Measurements from ENCODE around the gene CA9. TPM values are rescaled to one million over a fixed set of nuclear protein-coding genes. Genes with fewer than 3 reads are reported as not detected.

CA9 gene
- total RNA-seq, 1 donor from 2014 or later: 0.55 TPM

GRCh38 chr9:35675732-35676392 is 2.1 kb downstream of the CA9 start:
- DNase-seq (no peak), ATAC-seq (peak; percentile 74)
- Histone ChIP-seq H3K27ac (no peak overlapping the region), H3K36me3 (no peaks in the 10 kb centered on the region), H3K4me1 (peaks cover 8% of the 10 kb centered on the region), H3K9me3 (no peaks in the 10 kb centered on the region), H3K27me3 (no peaks in the 10 kb centered on the region), H3K4me3 (peak overlapping the region; percentile 60)
- no peak for TF ChIP-seq CTCF (IDR thresholded peaks at IDR 0.05)
- intact Hi-C loops (cut with DNase I): no loop called here

- H3K27ac ChIP-seq: no peak overlapping the region
- no peak for TF ChIP-seq CTCF (IDR thresholded peaks at IDR 0.05)
- peaks cover 8% of the 10 kb centered on the region for H3K4me1 ChIP-seq
- no peaks in the 10 kb centered on the region for H3K27me3 ChIP-seq
- ATAC-seq (no peak), DNase-seq (no peak)
- H3K36me3 ChIP-seq: peaks cover 5% of the 10 kb centered on the region
- intact Hi-C loops (cut with DNase I): no loop called here
- no peak overlapping the region for H3K4me3 ChIP-seq
- H3K9me3 ChIP-seq: no peaks in the 10 kb centered on the region
Observed at GRCh38 chr9:35679091-35679490, 5.4 kb downstream of the CA9 start.

- Histone ChIP-seq H3K36me3 (peaks cover 5% of the 10 kb centered on the region), H3K4me3 (no peak overlapping the region), H3K9me3 (no peaks in the 10 kb centered on the region), H3K27ac (no peak overlapping the region), H3K27me3 (no peaks in the 10 kb centered on the region), H3K4me1 (peaks cover 8% of the 10 kb centered on the region)
- no peak for DNase-seq
- no peak for ATAC-seq
- intact Hi-C loops (cut with DNase I): no loop called here
- TF ChIP-seq CTCF (IDR thresholded peaks at IDR 0.05): no peak
Observed at GRCh38 chr9:35679766-35680330, 6.1 kb downstream of the CA9 start.

- ATAC-seq: no peak
- Histone ChIP-seq H3K27ac (no peak overlapping the region), H3K4me3 (no peak overlapping the region), H3K27me3 (no peaks in the 10 kb centered on the region), H3K9me3 (no peaks in the 10 kb centered on the region), H3K36me3 (peaks cover 10% of the 10 kb centered on the region), H3K4me1 (peaks cover 8% of the 10 kb centered on the region)
- no peak for TF ChIP-seq CTCF (IDR thresholded peaks at IDR 0.05)
- intact Hi-C loops (cut with DNase I): no loop called here
- no peak for DNase-seq
Observed at GRCh38 chr9:35680331-35681105, 6.8 kb downstream of the CA9 start.

GRCh38 chr9:35681341-35682002 is 7.7 kb downstream of the CA9 start:
- Histone ChIP-seq H3K36me3 (peaks cover 10% of the 10 kb centered on the region), H3K4me1 (no peaks in the 10 kb centered on the region), H3K4me3 (no peak overlapping the region), H3K9me3 (no peaks in the 10 kb centered on the region), H3K27me3 (no peaks in the 10 kb centered on the region), H3K27ac (no peak overlapping the region)
- no peak for ATAC-seq
- no peak for DNase-seq
- TF ChIP-seq CTCF (IDR thresholded peaks at IDR 0.05): no peak
- intact Hi-C loops (cut with DNase I): no loop called here

Measured in upper lobe of right lung (tissue), 1 donor.